ENCODE results near the gene INSYN2B.

Gene INSYN2B

DNA sequence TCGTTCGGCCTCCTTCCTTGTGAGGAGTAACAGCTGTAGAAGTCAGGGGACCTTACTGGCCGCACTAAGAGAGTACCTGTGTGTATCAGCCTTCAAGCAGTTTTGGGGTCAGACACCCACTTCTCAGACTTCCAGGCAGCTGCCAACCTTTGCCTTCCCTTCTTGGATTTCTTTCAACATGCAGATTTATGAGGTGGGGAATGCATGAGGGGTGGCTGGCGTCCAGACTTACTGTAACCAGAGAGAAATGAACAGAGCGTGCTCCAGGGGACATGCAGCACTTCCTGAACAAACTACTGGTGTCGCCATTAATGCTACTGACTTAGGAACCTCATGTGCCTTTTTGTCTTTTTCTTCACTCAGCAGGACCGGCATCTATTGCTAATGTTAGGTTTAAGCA, 46.7 kb downstream of the INSYN2B start:
- TF ChIP-seq POLR2AphosphoS5 (IDR thresholded peaks at IDR 0.05; ENCODE audit: low read depth) = no peak
- no peak for DNase-seq (ENCODE audit: low read depth in 1 of 2, low spot score in 1 of 2)

DNA sequence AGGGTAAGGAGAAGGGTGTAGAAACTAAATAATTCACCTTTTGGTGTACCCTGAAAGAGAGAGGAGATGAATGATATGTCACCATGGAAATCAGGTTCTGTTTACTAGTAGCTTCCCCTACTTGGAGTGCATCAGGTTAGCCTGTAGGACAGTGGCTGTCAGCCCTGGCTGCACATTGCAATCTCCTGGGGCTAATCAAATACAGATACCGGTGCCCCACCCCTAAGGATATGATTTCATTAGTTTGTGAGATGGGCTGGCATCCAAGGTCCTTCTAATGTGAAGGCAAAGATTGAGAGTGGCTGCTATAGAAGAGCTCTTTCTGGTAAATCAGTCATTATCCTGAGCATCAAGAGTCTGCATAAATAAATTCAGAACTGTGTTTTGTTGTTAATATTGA, 47.2 kb downstream of the INSYN2B start:
- TF ChIP-seq GABPA (IDR thresholded peaks at IDR 0.05; ENCODE audit: low read depth) = no peak
- no peak for TF ChIP-seq POLR2AphosphoS5 (IDR thresholded peaks at IDR 0.05; ENCODE audit: low read depth)
- TF ChIP-seq REST (IDR thresholded peaks at IDR 0.05; ENCODE audit: insufficient replicate concordance, low read depth) = no peak
- no peak for TF ChIP-seq CTCF (IDR thresholded peaks at IDR 0.05; ENCODE audit: insufficient read depth, low read length)
- no peak for TF ChIP-seq SPI1 (IDR thresholded peaks at IDR 0.05; ENCODE audit: borderline replicate concordance, low read depth)
- H3K4me3 ChIP-seq (replicated peaks; ENCODE audit: insufficient read depth, low read length) = no peak overlapping the region
- DNase-seq (ENCODE audit: low read depth in 1 of 2, low spot score in 1 of 2) = no peak
- no peaks in the 10 kb centered on the region for H3K27me3 ChIP-seq (ENCODE audit: insufficient read depth, poor library complexity, severe bottlenecking)
- no peak overlapping the region for H3K27ac ChIP-seq (replicated peaks)

More for the DNA sequence above, 46.7 kb downstream of the INSYN2B start:
- Histone ChIP-seq H3K4me3 (replicated peaks; ENCODE audit: insufficient read depth, low read length) (no peak overlapping the region), H3K27me3 (ENCODE audit: insufficient read depth, poor library complexity, severe bottlenecking) (no peaks in the 10 kb centered on the region), H3K27ac (replicated peaks) (no peak overlapping the region)

- TF ChIP-seq REST (IDR thresholded peaks at IDR 0.05; ENCODE audit: insufficient replicate concordance, low read depth) = no peak
- TF ChIP-seq GABPA (IDR thresholded peaks at IDR 0.05; ENCODE audit: low read depth) = no peak
- no peak for TF ChIP-seq SPI1 (IDR thresholded peaks at IDR 0.05; ENCODE audit: borderline replicate concordance, low read depth)
- no peak for TF ChIP-seq CTCF (IDR thresholded peaks at IDR 0.05; ENCODE audit: insufficient read depth, low read length)
- TF ChIP-seq POLR2AphosphoS5 (IDR thresholded peaks at IDR 0.05; ENCODE audit: low read depth) = no peak
- Histone ChIP-seq H3K4me3 (replicated peaks; ENCODE audit: insufficient read depth, low read length) (no peak overlapping the region), H3K27me3 (ENCODE audit: insufficient read depth, poor library complexity, severe bottlenecking) (no peaks in the 10 kb centered on the region), H3K27ac (replicated peaks) (no peak overlapping the region)
- no peak for DNase-seq (ENCODE audit: low read depth in 1 of 2, low spot score in 1 of 2)
Measured at GRCh38 chr5:169923988-169924387, 56.3 kb downstream of the INSYN2B start.

DNA sequence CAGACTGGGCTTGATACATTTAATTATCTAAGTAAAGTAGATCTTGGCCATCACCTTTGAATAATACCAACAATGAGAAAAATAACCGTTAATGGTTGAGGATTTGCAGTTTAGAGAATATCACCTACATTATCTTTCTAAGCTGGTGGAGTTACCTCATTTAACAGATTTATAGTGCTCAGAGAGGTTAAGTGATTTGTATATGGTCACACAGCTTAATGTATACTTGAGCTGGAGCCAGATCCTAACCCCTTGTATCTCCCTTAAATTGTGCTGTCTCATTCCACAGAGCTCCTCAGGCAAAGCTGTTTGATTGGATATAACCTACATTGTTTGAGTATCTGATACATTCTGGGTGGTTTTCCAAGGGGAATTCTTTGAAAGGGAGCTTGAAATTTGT, 57.8 kb downstream of the INSYN2B start:
- H3K27me3 ChIP-seq (ENCODE audit: insufficient read depth, poor library complexity, severe bottlenecking) = no peaks in the 10 kb centered on the region
- no peak overlapping the region for H3K27ac ChIP-seq (replicated peaks)
- DNase-seq (ENCODE audit: low read depth in 1 of 2, low spot score in 1 of 2) = no peak
- TF ChIP-seq GABPA (IDR thresholded peaks at IDR 0.05; ENCODE audit: low read depth) = no peak
- no peak for TF ChIP-seq REST (IDR thresholded peaks at IDR 0.05; ENCODE audit: insufficient replicate concordance, low read depth)
- no peak for TF ChIP-seq POLR2AphosphoS5 (IDR thresholded peaks at IDR 0.05; ENCODE audit: low read depth)
- TF ChIP-seq SPI1 (IDR thresholded peaks at IDR 0.05; ENCODE audit: borderline replicate concordance, low read depth) = no peak
- TF ChIP-seq CTCF (IDR thresholded peaks at IDR 0.05; ENCODE audit: insufficient read depth, low read length) = no peak
- H3K4me3 ChIP-seq (replicated peaks; ENCODE audit: insufficient read depth, low read length) = no peak overlapping the region

Data from HL-60 (cell line).